ENCODE measurements around the gene IFFO2. TPM values are rescaled to one million over a fixed set of nuclear protein-coding genes. Genes with fewer than 3 reads are reported as not detected.

Gene IFFO2
- 11.4 and 15.3 TPM in 2 replicates for total RNA-seq (2014; rRNA removed; shearing (Covaris generic))

DNA sequence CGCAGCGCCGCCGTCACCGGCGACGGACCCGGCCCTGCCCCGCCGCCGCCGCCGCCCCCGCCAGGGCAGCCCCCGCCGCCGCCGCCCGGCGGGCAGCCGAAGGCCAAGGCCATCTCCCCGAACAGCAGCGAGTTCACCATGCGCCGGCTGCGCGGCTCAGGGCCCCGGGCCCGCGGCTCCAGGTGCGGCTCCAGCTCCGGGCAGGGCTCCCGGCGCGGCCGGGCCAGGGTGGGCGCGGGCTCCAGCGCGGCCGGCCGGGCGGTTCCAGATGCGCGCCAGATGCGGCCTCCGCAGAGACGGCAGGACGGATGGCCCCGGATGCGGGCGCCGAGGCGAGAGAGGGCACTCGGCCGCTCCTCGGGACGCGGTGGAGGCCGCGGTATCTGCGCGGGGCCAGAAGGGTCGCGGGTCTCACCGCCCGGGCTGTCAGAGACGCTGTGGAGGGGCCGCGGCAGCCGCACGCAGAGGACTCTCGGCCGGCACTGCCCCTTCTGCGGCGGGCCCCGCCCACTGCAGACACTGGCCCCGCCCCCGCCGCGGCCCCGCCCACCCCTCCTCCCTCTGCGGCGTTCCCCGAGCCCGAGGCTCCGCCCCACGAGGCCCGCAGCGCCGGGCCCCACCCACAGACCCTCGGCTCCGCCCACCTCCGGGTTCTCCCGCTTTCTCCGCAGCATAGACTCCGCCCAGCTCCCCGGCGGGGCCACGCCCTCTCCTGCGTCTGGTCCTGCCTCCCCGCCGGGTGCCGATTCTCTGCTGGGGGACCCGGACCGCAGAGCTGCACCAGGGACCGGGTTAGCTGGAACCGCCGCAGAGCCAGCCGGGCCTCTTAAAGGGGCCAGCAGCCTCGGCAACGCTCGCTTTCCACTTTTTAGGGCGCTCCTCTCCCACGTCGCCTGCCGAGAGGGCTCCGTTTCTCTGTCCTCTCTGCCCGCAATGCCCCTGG, at the start of gene IFFO2:
Gene IFFO2, minus strand, starts transcription at position 484 of the 943 bp plus-strand sequence. Its CDS starts 344 bp downstream, at position 140.
- Histone ChIP-seq H3K27me3 (replicated peaks) (no peaks in the 10 kb centered on the region), H3K4me3 (peak within 1 kb of the TSS; percentile 98), H3K27ac (no peak within 1 kb of the TSS), H3K4me1 (replicated peaks) (peaks cover 54% of the 10 kb centered on the region), H3K36me3 (peaks cover 18% of the 10 kb centered on the region), H3K9me3 (replicated peaks) (peaks cover 4% of the 10 kb centered on the region; the same call in 1 of the 2 replicates)
- peak; percentile 94 to 98 for DNase-seq (ENCODE audit: low read depth in 1 of 2, low spot score in 2 of 2)

- Histone ChIP-seq H3K4me3 (no peak overlapping the region), H3K9me3 (replicated peaks) (no peaks in the 10 kb centered on the region; the same call in 1 of the 2 replicates), H3K27ac (no peak overlapping the region), H3K4me1 (replicated peaks) (peaks cover 45% of the 10 kb centered on the region), H3K36me3 (no peaks in the 10 kb centered on the region), H3K27me3 (replicated peaks) (no peaks in the 10 kb centered on the region)
- no peak for DNase-seq (ENCODE audit: low read depth in 1 of 2, low spot score in 2 of 2)
These were observed 49.5 kb upstream of the IFFO2 start for GRCh38 chr1:19006000-19006399.

DNA sequence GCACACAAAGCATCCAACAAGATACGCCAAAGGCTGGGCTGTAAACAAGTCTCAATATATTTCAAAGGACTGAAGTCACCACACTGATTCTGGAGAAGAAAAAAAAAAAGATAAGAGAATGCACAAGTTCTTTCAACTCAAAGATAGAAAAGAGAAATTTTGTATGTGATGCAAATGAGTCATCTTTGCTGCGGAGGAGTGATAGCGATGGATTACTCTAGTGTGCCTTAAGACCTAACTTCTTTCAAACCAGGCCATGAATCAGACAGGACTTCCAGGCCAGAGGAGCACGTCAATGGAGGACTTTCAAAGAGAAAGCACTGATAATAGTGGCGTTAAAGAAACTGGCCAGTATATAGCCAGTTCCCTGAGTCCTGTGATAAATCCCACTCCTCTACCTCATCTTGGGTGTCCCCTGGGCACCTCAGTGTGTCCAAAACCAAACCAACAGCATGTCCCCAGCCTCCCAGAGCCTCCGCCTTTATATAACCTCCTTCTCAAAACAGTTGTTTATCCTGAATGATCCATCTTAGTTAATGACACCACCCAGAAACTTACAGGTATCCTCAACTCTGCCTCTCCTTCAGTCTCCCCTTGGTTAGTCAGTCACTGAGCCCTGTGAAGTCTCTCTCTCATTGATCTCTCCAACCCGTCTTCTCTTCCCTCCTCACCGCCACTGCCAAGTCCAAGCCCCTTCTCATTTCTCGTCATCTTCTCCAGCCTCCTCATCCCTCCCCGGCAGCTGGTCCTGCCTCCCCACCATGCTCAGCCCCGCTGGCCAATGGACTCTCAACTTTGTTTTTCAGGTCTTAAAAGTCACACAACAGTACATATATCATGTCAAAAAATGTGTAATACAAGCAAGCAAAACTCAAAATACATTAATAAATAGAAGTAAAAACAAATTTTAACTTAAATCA, 47.2 kb upstream of the IFFO2 start:
- Histone ChIP-seq H3K9me3 (replicated peaks) (no peaks in the 10 kb centered on the region; the same call in 1 of the 2 replicates), H3K27me3 (replicated peaks) (no peaks in the 10 kb centered on the region), H3K4me3 (no peak overlapping the region), H3K36me3 (no peaks in the 10 kb centered on the region), H3K4me1 (replicated peaks) (peaks cover 26% of the 10 kb centered on the region), H3K27ac (no peak overlapping the region)
- no peak for DNase-seq (ENCODE audit: low read depth in 1 of 2, low spot score in 2 of 2)

DNA sequence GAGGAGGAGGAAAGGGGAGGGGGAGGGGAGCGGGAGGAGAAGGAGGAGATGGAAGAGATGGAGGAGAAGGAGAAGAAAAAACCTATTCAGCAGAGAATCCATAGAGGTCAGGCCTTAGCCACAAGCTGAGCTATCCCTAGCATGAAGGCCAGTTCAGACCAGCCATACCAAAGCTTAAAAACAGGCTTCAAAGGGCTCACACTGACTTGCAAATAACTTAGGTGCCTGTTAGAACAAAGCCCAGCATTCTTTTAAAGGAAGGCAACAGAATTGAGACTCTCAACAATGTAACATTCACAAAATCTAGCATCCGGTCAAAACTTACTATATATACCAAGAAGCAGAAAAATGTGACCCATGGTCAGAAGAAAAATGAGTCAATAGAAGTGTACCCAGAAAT, 43.6 kb upstream of the IFFO2 start:
- Histone ChIP-seq H3K9me3 (replicated peaks) (no peaks in the 10 kb centered on the region; the same call in 1 of the 2 replicates), H3K36me3 (no peaks in the 10 kb centered on the region), H3K27me3 (replicated peaks) (no peaks in the 10 kb centered on the region), H3K27ac (no peak overlapping the region), H3K4me1 (replicated peaks) (peaks cover 4% of the 10 kb centered on the region; the same call in 1 of the 2 replicates), H3K4me3 (no peak overlapping the region)
- DNase-seq (ENCODE audit: low read depth in 1 of 2, low spot score in 2 of 2) = no peak

GRCh38 chr1:18999359-18999758, 42.9 kb upstream of the IFFO2 start:
- H3K9me3 ChIP-seq (replicated peaks) = no peaks in the 10 kb centered on the region; the same call in 1 of the 2 replicates
- peaks cover 4% of the 10 kb centered on the region; the same call in 1 of the 2 replicates for H3K4me1 ChIP-seq (replicated peaks)
- H3K36me3 ChIP-seq = no peaks in the 10 kb centered on the region
- no peak overlapping the region for H3K27ac ChIP-seq
- H3K27me3 ChIP-seq (replicated peaks) = no peaks in the 10 kb centered on the region
- peak; percentile 9 to 11 for DNase-seq (ENCODE audit: low read depth in 1 of 2, low spot score in 2 of 2)
- no peak overlapping the region for H3K4me3 ChIP-seq

- Histone ChIP-seq H3K9me3 (replicated peaks) (no peaks in the 10 kb centered on the region; the same call in 1 of the 2 replicates), H3K36me3 (no peaks in the 10 kb centered on the region), H3K4me1 (replicated peaks) (peaks cover 4% of the 10 kb centered on the region; the same call in 1 of the 2 replicates), H3K4me3 (no peak overlapping the region), H3K27me3 (replicated peaks) (no peaks in the 10 kb centered on the region), H3K27ac (no peak overlapping the region)
- DNase-seq (ENCODE audit: low read depth in 1 of 2, low spot score in 2 of 2) = peak in 1 of 2 experiments; percentile 16
These were observed 41.7 kb upstream of the IFFO2 start for GRCh38 chr1:18998016-18998724.

GRCh38 chr1:18997508-18997907, 41.0 kb upstream of the IFFO2 start:
- Histone ChIP-seq H3K9me3 (replicated peaks) (no peaks in the 10 kb centered on the region; the same call in 1 of the 2 replicates), H3K27me3 (replicated peaks) (no peaks in the 10 kb centered on the region), H3K4me3 (no peak overlapping the region), H3K4me1 (replicated peaks) (peaks cover 4% of the 10 kb centered on the region; the same call in 1 of the 2 replicates), H3K36me3 (no peaks in the 10 kb centered on the region), H3K27ac (no peak overlapping the region)
- no peak for DNase-seq (ENCODE audit: low read depth in 1 of 2, low spot score in 2 of 2)

- Histone ChIP-seq H3K27ac (no peak overlapping the region), H3K27me3 (replicated peaks) (no peaks in the 10 kb centered on the region), H3K9me3 (replicated peaks) (peaks cover 2% of the 10 kb centered on the region; the same call in 1 of the 2 replicates), H3K36me3 (no peaks in the 10 kb centered on the region), H3K4me1 (replicated peaks) (peaks cover 4% of the 10 kb centered on the region; the same call in 1 of the 2 replicates), H3K4me3 (no peak overlapping the region)
- DNase-seq (ENCODE audit: low read depth in 1 of 2, low spot score in 2 of 2) = no peak
These were observed 40.2 kb upstream of the IFFO2 start for GRCh38 chr1:18996548-18997177.

GRCh38 chr1:18994381-18994780, 37.9 kb upstream of the IFFO2 start:
- no peaks in the 10 kb centered on the region for H3K27me3 ChIP-seq (replicated peaks)
- no peak overlapping the region for H3K4me3 ChIP-seq
- no peak overlapping the region for H3K27ac ChIP-seq
- 0 out of 2 replicates have a peak, but pooled peaks cover 2% of the 10 kb centered on the region for H3K9me3 ChIP-seq (replicated peaks)
- H3K36me3 ChIP-seq = no peaks in the 10 kb centered on the region
- DNase-seq (ENCODE audit: low read depth in 1 of 2, low spot score in 2 of 2) = no peak
- peaks cover 2% of the 10 kb centered on the region; the same call in 1 of the 2 replicates for H3K4me1 ChIP-seq (replicated peaks)

DNA sequence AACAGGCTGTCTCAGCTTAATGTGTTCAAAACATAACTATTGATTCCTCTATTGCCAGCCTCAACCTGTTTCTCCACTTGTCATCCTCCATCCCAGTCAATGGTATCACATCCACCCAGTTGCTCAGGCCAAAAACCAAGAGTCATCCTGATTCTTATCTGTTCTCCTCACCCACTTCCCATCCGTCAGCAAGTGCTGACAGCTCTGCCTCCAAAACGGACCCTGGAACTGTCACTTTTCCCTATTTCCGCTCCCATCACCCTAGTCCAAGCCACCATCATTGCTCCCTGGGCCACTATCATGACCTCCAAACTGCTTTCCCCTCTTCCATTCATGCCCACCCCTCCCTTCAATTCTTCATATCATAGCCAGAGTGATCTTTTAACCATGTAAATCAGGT, 36.2 kb upstream of the IFFO2 start:
- no peaks in the 10 kb centered on the region for H3K27me3 ChIP-seq (replicated peaks)
- H3K4me1 ChIP-seq (replicated peaks) = no peaks in the 10 kb centered on the region
- H3K36me3 ChIP-seq = no peaks in the 10 kb centered on the region
- H3K4me3 ChIP-seq = no peak overlapping the region
- DNase-seq (ENCODE audit: low read depth in 1 of 2, low spot score in 2 of 2) = no peak
- H3K27ac ChIP-seq = no peak overlapping the region
- H3K9me3 ChIP-seq (replicated peaks) = 0 out of 2 replicates have a peak, but pooled peaks cover 2% of the 10 kb centered on the region

- Histone ChIP-seq H3K27ac (no peak overlapping the region), H3K4me1 (replicated peaks) (no peaks in the 10 kb centered on the region), H3K4me3 (no peak overlapping the region), H3K36me3 (no peaks in the 10 kb centered on the region), H3K27me3 (replicated peaks) (no peaks in the 10 kb centered on the region), H3K9me3 (replicated peaks) (0 out of 2 replicates have a peak, but pooled peaks cover 2% of the 10 kb centered on the region)
- DNase-seq (ENCODE audit: low read depth in 1 of 2, low spot score in 2 of 2) = no peak
These were observed 35.1 kb upstream of the IFFO2 start for GRCh38 chr1:18991585-18991984.

DNA sequence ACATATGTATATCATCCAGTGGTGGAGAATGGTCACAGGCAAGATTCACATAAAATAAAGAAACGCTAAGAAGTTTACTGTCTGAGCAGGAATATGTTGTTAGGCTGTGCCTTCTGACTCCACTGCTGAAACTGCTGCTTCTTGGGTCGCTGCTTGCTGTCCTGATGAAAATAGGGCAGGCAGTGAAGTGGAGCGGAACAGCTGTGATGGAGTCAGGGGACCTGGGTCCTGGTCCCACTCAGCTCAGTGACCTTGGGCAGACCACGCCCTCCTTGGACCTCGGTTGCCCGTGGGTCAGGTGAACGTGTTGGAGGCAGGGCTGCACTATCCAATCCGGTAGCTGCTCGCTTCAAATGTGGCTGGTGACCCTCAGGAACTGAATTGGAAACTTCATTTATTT, 33.4 kb upstream of the IFFO2 start:
- H3K9me3 ChIP-seq (replicated peaks) = 0 out of 2 replicates have a peak, but pooled peaks cover 2% of the 10 kb centered on the region
- H3K36me3 ChIP-seq = no peaks in the 10 kb centered on the region
- no peak overlapping the region for H3K4me3 ChIP-seq
- no peak for DNase-seq (ENCODE audit: low read depth in 1 of 2, low spot score in 2 of 2)
- H3K4me1 ChIP-seq (replicated peaks) = no peaks in the 10 kb centered on the region
- H3K27ac ChIP-seq = no peak overlapping the region
- no peaks in the 10 kb centered on the region for H3K27me3 ChIP-seq (replicated peaks)
